K562 (cell line): ENCODE measurements around the gene ERFL. TPM values are rescaled to one million over a fixed set of nuclear protein-coding genes. Genes with fewer than 3 reads are reported as not detected.
A peak's percentile ranks its signal among the peaks of the same experiment; 100 is the strongest.

ENCODE experiments used
- BRCA1 ChIP-seq, 2 experiments: fragments of 450-650 bp in 1 of 2; sonication (generic) in 1 of 2; formaldehyde crosslinking in 1 of 2; IDR thresholded peaks; 2 replicates each; pipeline versions ENCODE4 v1.5.0 to v1.6.1; 2017 to 2020; ENCODE audit warnings: mild to moderate bottlenecking in 1 of 2, missing genetic modification reagents in 1 of 2
- E4F1 ChIP-seq: fragments of 250-450 bp; sonication (Bioruptor Pico); IDR thresholded peaks from 2 replicates; pipeline ENCODE4 v1.5.0; 2021; ENCODE audit warnings: mild to moderate bottlenecking, borderline replicate concordance
- ELF1 ChIP-seq: fragments of 200-800 bp; sonication (Bioruptor generic); IDR thresholded peaks from 2 replicates; pipeline ENCODE4 v1.6.1; 2016; ENCODE audit warnings: missing genetic modification characterization, missing compliant biosample characterization
- EP400 ChIP-seq: fragments of 450-650 bp; IDR thresholded peaks from 2 replicates; pipeline ENCODE4 v1.6.1; 2017; ENCODE audit warnings: antibody characterized with exemption, mild to moderate bottlenecking, moderate library complexity
- FOSL1 ChIP-seq: fragments of 200-800 bp; sonication (Bioruptor generic); conservative IDR thresholded peaks from 2 replicates; pipeline ENCODE4 v1.6.1; 2016; ENCODE audit warnings: missing genetic modification characterization, missing compliant biosample characterization
- FOXJ3 ChIP-seq: sonication (generic); formaldehyde crosslinking; IDR thresholded peaks from 2 replicates; pipeline ENCODE4 v1.4.0; 2020; ENCODE audit warnings: mild to moderate bottlenecking, missing genetic modification reagents
- HMGXB4 ChIP-seq: sonication (generic); formaldehyde crosslinking; IDR thresholded peaks from 2 replicates; pipeline ENCODE4 v1.8.1; 2023; ENCODE audit warnings: mild to moderate bottlenecking, missing genetic modification reagents
- HNRNPLL ChIP-seq: fragments of 200-400 bp; formaldehyde crosslinking; IDR thresholded peaks from 2 replicates; pipeline ENCODE4 v1.6.1; 2017; ENCODE audit warnings: low read length, low read depth, mild to moderate bottlenecking; ENCODE audit not compliant: poor library complexity, severe bottlenecking
- KAT7 ChIP-seq: sonication (generic); formaldehyde crosslinking; IDR thresholded peaks from 2 replicates; pipeline ENCODE4 v1.8.0; 2022; ENCODE audit warnings: missing genetic modification reagents, mild to moderate bottlenecking, borderline replicate concordance
- MAX ChIP-seq: sonication (generic); formaldehyde crosslinking; IDR thresholded peaks from 2 replicates; pipeline ENCODE4 v1.9.0; 2022; ENCODE audit warnings: mild to moderate bottlenecking, missing genetic modification reagents
- MYC ChIP-seq, 2 experiments: fragments of 250-450 bp in 1 of 2; sonication (Bioruptor Pico) in 1 of 2; IDR thresholded peaks; 2 replicates each; pipeline versions ENCODE4 v1.5.1 to v1.6.1; 2012 to 2021; ENCODE audit warnings: low read depth in 2 of 2, borderline replicate concordance in 1 of 2, improper control_type of control experiment in 1 of 2, low read length in 1 of 2, mild to moderate bottlenecking in 1 of 2, moderate library complexity in 1 of 2
- NFIC ChIP-seq: fragments of 450-650 bp; IDR thresholded peaks from 2 replicates; pipeline ENCODE4 v1.6.1; 2017; ENCODE audit warnings: mild to moderate bottlenecking, inconsistent platforms
- OTX1 ChIP-seq: fragments of 450-650 bp; formaldehyde crosslinking; IDR thresholded peaks from 2 replicates; pipeline ENCODE4 v1.4.0; 2022; ENCODE audit warnings: mild to moderate bottlenecking
- PML ChIP-seq: IDR thresholded peaks from 2 replicates; pipeline ENCODE4 v1.6.1; 2012; ENCODE audit warnings: low read length, inconsistent platforms
- POLR2A ChIP-seq: fragments of 450-650 bp; conservative IDR thresholded peaks from 2 replicates; pipeline ENCODE4 v1.6.1; 2016
- RBM14 ChIP-seq: fragments of 200-400 bp; formaldehyde crosslinking; IDR thresholded peaks from 2 replicates; pipeline ENCODE4 v1.6.1; 2018; ENCODE audit warnings: low read depth, mild to moderate bottlenecking, low read length, moderate library complexity, borderline replicate concordance; ENCODE audit not compliant: insufficient read depth
- SNIP1 ChIP-seq: fragments of 450-650 bp; IDR thresholded peaks from 2 replicates; pipeline ENCODE4 v1.7.1; 2017; ENCODE audit warnings: low read depth, mild to moderate bottlenecking
- SRF ChIP-seq, 2 experiments: fragments of 250-450, 450-650 bp in 1 of 2; sonication (Bioruptor Pico) in 1 of 2; sonication (generic) in 1 of 2; formaldehyde crosslinking; IDR thresholded peaks; 2 replicates each; pipeline versions ENCODE4 v1.5.0 to v1.5.1; 2020 to 2022; ENCODE audit warnings: mild to moderate bottlenecking in 1 of 2, missing genetic modification reagents in 1 of 2
- ZBTB1 ChIP-seq: sonication (generic); formaldehyde crosslinking; IDR thresholded peaks from 2 replicates; pipeline ENCODE4 v1.8.1; 2023; ENCODE audit warnings: missing genetic modification reagents, low read depth, mild to moderate bottlenecking, borderline replicate concordance
- ZBTB7A ChIP-seq: IDR thresholded peaks from 2 replicates; pipeline ENCODE4 v1.6.1; 2011; ENCODE audit warnings: low read depth, mild to moderate bottlenecking, low read length, moderate library complexity, borderline replicate concordance; ENCODE audit not compliant: control insufficient read depth
- ZNF12 ChIP-seq: sonication (generic); formaldehyde crosslinking; IDR thresholded peaks from 2 replicates; pipeline ENCODE4 v1.4.0; 2020; ENCODE audit warnings: mild to moderate bottlenecking, missing genetic modification reagents
- ZNF384 ChIP-seq: IDR thresholded peaks from 2 replicates; pipeline ENCODE4 v1.6.1; 2012; ENCODE audit warnings: low read depth, low read length, improper control_type of control experiment
- ZNF444 ChIP-seq: fragments of 250-450 bp; sonication (Bioruptor Pico); IDR thresholded peaks from 2 replicates; pipeline ENCODE4 v1.4.0; 2020; ENCODE audit warnings: mild to moderate bottlenecking, moderate library complexity
- ZNF561 ChIP-seq: fragments of 450-650 bp; formaldehyde crosslinking; conservative IDR thresholded peaks from 2 replicates; pipeline ENCODE4 v1.4.0; 2020; ENCODE audit warnings: mild to moderate bottlenecking, moderate library complexity
- polyA plus RNA-seq, 8 experiments: library from polyadenylated mRNA; depleted of rRNA in 4 of 8; stranded (reverse) in 5 of 8; unstranded in 3 of 8; fragments of >200 nt; fragmentation: Nextera tagmentation in 2 of 8; fragmentation: Illumina TruSeq in 1 of 8; extraction: Ambion mirVana in 2 of 8; extraction: Trizol in 1 of 8; gene quantifications; 2 replicates each; pipeline versions ENCODE4 v1.2.1 to v1.2.3, GENCODE V29; 2011 to 2014; ENCODE audit warnings: inconsistent platforms in 1 of 8, missing spikeins in 1 of 8
- total RNA-seq, 7 experiments: library from RNA; depleted of rRNA in 6 of 7; stranded (reverse); fragments of >200 nt in 6 of 7; fragmentation: Illumina TruSeq in 2 of 7; extraction: Trizol in 2 of 7; gene quantifications; 2 replicates each; pipeline versions ENCODE4 v1.2.1 to v1.2.3, GENCODE V29; 2011 to 2021; ENCODE audit warnings: low replicate concordance in 1 of 7

ERFL gene
- total and polyA plus RNA-seq, 9 of the 15 experiments (the other 6 are each of a cell fraction or from before 2014, with no cell fraction given) = 0.07 to 0.75 (median 0.32) TPM; not detected in 4

- TF ChIP-seq RBM14 (no peak), HNRNPLL (peak; percentile 55), OTX1 (no peak), FOSL1 (tag) (no peak), PML (no peak), NFIC (peak; percentile 30; the same call in 1 of the 2 replicates), KAT7 (CRISPR knock-in tag) (0 out of 2 replicates have a peak, but pooled peaks have one; percentile 12), ZNF444 (CRISPR knock-in tag) (no peak), ZBTB7A (peak; percentile 56; the same call in 1 of the 2 replicates), MAX (0 out of 2 replicates have a peak, but pooled peaks have one; percentile 37), SRF (CRISPR knock-in tag; IDR thresholded peaks at IDR 0.05) (peak in 1 of 2 experiments; percentile 14; a peak in 1 of 4 replicates), FOXJ3 (no peak), ZNF561 (CRISPR knock-in tag) (no peak), E4F1 (CRISPR knock-in tag) (no peak), ZNF384 (no peak), EP400 (no peak), ELF1 (tag) (no peak), SNIP1 (no peak), POLR2A (peak; percentile 54; the same call in 1 of the 2 replicates), MYC (IDR thresholded peaks at IDR 0.05; ENCODE audit: low read depth, low read length) (0 out of 2 replicates have a peak, but pooled peaks have one; percentile 25), MYC (CRISPR knock-in tag; IDR thresholded peaks at IDR 0.05; ENCODE audit: borderline replicate concordance, low read depth) (no peak), BRCA1 (IDR thresholded peaks at IDR 0.05) (no peak), BRCA1 (CRISPR knock-in tag; IDR thresholded peaks at IDR 0.05) (0 out of 2 replicates have a peak, but pooled peaks have one; percentile 52), ZBTB1 (CRISPR knock-in tag) (0 out of 2 replicates have a peak, but pooled peaks have one; percentile 15), ZNF12 (CRISPR knock-in tag) (no peak), HMGXB4 (CRISPR knock-in tag) (no peak; the same call in 1 of the 2 replicates)
Observed at GRCh38 chr19:41958367-41959055, 30.3 kb upstream of the ERFL start (continued).
